Spleen (tissue), 11 donors: ENCODE results near the gene XPO6. TPM values are rescaled to one million over a fixed set of nuclear protein-coding genes. Genes with fewer than 3 reads are reported as not detected.

ENCODE experiments used
- DNase-seq: peaks from one replicate; pipeline ENCODE4 v3.0.0-alpha.2; 2020
- H3K27ac ChIP-seq, 8 donors: fragments of 200-600 bp; sonication (generic) in 7 of 8; 1 replicate in 4 of 8; 2 replicates in 4 of 8; pipeline versions ENCODE4 v1.5.0 to v1.8.0; 2016 to 2021; ENCODE audit warnings: inconsistent platforms in 4 of 8, mild to moderate bottlenecking in 4 of 8, moderate library complexity in 1 of 8
- H3K27me3 ChIP-seq, 7 donors: fragments of 200-600 bp; sonication (generic) in 6 of 7; replicated peaks in 1 of 7; 1 replicate in 4 of 7; 2 replicates in 3 of 7; pipeline versions ENCODE4 v1.5.0 to v1.8.0; 2016 to 2021; ENCODE audit warnings: inconsistent platforms in 3 of 7, mild to moderate bottlenecking in 1 of 7
- H3K36me3 ChIP-seq, 6 donors: fragments of 200-600 bp; sonication (generic) in 5 of 6; 1 replicate in 4 of 6; 2 replicates in 2 of 6; pipeline versions ENCODE4 v1.5.0 to v1.8.0; 2016 to 2021; ENCODE audit warnings: inconsistent platforms in 2 of 6
- H3K4me1 ChIP-seq, 6 donors: fragments of 200-600 bp; sonication (generic) in 5 of 6; 1 replicate in 3 of 6; 2 replicates in 3 of 6; pipeline versions ENCODE4 v1.5.0 to v1.8.0; 2016 to 2021; ENCODE audit warnings: inconsistent platforms in 3 of 6
- H3K4me3 ChIP-seq, 8 donors: fragments of 200-600 bp; sonication (generic) in 7 of 8; 1 replicate in 4 of 8; 2 replicates in 4 of 8; pipeline versions ENCODE4 v1.5.0 to v1.8.0; 2016 to 2021; ENCODE audit warnings: inconsistent platforms in 4 of 8, mild to moderate bottlenecking in 4 of 8, moderate library complexity in 2 of 8
- H3K9me3 ChIP-seq, 8 donors: fragments of 200-600 bp; sonication (generic) in 7 of 8; 1 replicate in 4 of 8; 2 replicates in 4 of 8; pipeline versions ENCODE4 v1.5.0 to v1.8.0; 2016 to 2021; ENCODE audit warnings: inconsistent platforms in 4 of 8
- CTCF ChIP-seq, 11 experiments: fragments of 200-600 bp in 7 of 11; fragments of 450-650 bp in 4 of 11; sonication (generic) in 4 of 11; IDR thresholded peaks in 8 of 11; conservative IDR thresholded peaks in 3 of 11; 1 replicate in 7 of 11; 2 replicates in 4 of 11; pipeline versions ENCODE4 v1.4.0 to v1.8.0; 2016 to 2021; ENCODE audit warnings: antibody characterized with exemption in 11 of 11, inconsistent platforms in 4 of 11, mild to moderate bottlenecking in 1 of 11
- POLR2A ChIP-seq, 3 donors: fragments of 450-650 bp; IDR thresholded peaks; one replicate each; pipeline ENCODE4 v1.5.1; 2017; ENCODE audit warnings: antibody characterized with exemption in 3 of 3, mild to moderate bottlenecking in 1 of 3
- POLR2AphosphoS5 ChIP-seq, 3 donors: sonication (generic); formaldehyde crosslinking; IDR thresholded peaks; one replicate each; pipeline ENCODE4 v1.5.1; 2017; ENCODE audit warnings: antibody characterized with exemption in 3 of 3
- WGBS, 5 donors: extraction: QIAGEN DNeasy Blood & Tissue Kit in 3 of 5; methylation state at CpG; one replicate each; pipeline versions ENCODE4 v1.1.5 to v1.1.7; 2013 to 2018; 5-methylcytosine and 5-hydroxymethylcytosine counted together
- intact Hi-C: fragments of 100-400 bp; cut with DNase I; formaldehyde crosslinking; loops from one replicate; pipeline ENCODE4 v1.15.0; 2023; ENCODE audit warnings: low total_unique reads
- polyA plus RNA-seq, 3 donors: library from polyadenylated mRNA; stranded (reverse); fragments of 200-250 nt; gene quantifications; one replicate each; pipeline ENCODE4 v1.2.1, GENCODE V29; 2013
- total RNA-seq, 7 donors: library from RNA; depleted of rRNA in 3 of 7; stranded (reverse); fragments of >200 nt in 3 of 7; fragmentation: NEBNext Ultra II Directional in 4 of 7; extraction: Animal tissue kit (Norgen Biotek cat#: 25700) in 4 of 7; gene quantifications; one replicate each; pipeline versions ENCODE4 v1.1.0 to v1.2.1, GENCODE V29; 2016 to 2021
- donor health status: healthy with polysubstance abuse.
- donor health status: DM: no; HTN: no; CAD: no; lungs with moderate emphysema.
- donor health status: DM: no; HTN: no; CAD: no.
- donor health status: Bipolar disorder and iron deficiency.
- donor health status: healthy.
- donor health status: DM: no; HTN: no; CAD: no.
- donor health status: DM: yes; HTN: yes; CAD: no.

The XPO6 gene
- total and polyA plus RNA-seq, 10 donors: 96.9 to 517 (median 302) TPM

DNA sequence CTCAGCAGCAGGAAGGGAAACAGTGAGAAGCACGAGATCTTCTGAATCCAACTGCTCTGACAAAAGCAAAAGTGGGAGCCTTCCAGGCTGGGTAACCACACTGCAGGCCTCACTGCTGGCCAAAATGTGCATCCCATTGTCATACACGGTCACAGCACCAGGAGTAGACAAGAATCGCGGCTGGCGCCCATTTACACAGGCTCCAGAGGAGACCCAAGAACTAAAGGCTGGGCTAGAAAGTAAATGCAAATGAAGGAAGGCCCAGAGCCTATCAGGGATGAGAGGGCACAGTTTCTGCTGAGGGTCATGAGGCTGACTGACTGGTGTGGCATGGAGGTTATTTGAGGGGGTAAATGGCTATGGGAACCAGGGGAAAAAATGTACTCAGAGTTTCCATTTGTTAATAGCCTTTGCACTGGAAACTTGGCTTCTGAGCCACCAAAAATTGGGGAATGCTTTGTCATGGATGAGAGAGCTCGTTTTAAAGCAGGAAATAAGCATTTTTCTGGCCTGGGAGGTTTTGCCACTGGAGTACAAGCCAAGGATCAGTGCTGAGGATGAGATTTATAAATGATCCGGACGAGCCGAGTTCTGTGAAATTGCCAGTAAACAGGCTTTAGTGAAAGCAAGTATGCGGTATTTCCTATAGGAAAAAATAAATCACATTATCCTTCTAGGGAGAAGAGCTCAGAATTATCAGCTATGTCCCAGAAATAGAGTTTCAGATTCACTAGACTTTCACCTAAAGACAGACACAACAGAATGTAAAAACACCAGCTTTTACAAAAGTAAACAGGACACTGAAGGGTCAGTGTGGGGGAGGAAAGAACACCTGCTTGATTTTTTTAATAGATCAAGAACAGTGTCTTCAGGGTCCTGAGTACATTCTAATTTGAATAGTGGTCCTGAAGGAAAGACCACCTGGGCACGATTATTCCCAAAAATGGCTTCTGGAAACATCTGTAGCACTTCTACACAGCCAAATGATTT, 81.4 kb downstream of the XPO6 start:
- intact Hi-C loops: no loop called here
- no peak overlapping the region for H3K4me3 ChIP-seq
- no peak for DNase-seq
- TF ChIP-seq POLR2AphosphoS5 (IDR thresholded peaks at IDR 0.05) (peak in 1 of 3 donors; percentile 32), POLR2A (IDR thresholded peaks at IDR 0.05) (no peak)
- WGBS, 5 donors: 83 to 94% (median 89%) methylated on average over 11 of the region's 11 CpGs
- no peaks in the 10 kb centered on the region for H3K27me3 ChIP-seq
- peaks cover 0 to 9% (median 0%) of the 10 kb centered on the region in 6 donors for H3K4me1 ChIP-seq
- no peaks in the 10 kb centered on the region for H3K9me3 ChIP-seq
- peaks cover 0 to 100% (median 93%) of the 10 kb centered on the region in 6 donors for H3K36me3 ChIP-seq
- H3K27ac ChIP-seq: peak overlapping the region in 4 of 8 donors; percentile 8 to 61 (median 48)

DNA sequence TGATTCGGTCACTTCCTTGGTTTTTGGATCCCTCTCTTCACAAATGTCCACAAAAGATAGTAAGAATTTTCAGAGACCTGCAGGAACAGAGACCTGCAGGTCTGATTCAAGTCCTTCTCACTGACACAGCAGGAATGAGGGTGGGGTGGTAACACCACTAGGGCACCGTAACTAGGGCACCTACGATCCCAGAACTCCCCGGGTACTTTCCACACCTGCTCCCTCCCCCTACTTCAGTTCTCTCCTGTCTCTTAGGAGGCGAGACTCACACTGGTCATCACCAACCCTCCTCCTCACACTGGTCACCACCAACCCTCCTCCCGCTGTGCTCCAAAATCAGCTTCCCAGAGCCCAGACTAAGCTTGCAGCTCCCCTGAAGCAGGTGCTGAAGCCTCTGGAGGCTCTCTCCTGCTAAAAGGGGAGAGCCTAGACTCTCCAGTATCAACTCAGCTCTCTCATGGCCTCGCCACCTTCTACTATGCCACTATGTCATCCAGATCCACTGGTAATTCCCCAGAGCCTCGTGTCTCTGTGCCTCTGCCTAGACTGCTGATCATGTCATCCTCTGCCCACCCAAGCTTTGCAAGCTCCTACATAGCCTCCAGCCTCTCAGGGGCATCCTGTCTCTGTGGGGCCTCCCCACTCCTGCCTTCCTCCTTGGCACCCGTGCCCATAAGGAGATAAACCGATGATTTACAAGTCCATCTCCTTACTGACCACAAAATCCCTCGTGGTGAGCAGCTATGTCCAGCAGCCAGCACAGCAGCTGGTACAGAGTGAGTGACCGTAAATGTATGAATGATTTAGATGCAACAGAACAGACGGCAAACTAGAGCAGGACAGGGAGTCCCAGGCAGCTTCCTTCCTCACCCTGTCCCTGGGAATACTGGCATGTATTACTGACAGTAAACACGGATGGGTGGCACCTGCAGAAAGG, 84.8 kb downstream of the XPO6 start:
- H3K27ac ChIP-seq: peak overlapping the region in 2 of 8 donors; percentile 25 to 48
- H3K9me3 ChIP-seq: no peaks in the 10 kb centered on the region
- peaks cover 9 to 100% (median 95%) of the 10 kb centered on the region in 6 donors for H3K36me3 ChIP-seq
- no peak for DNase-seq
- intact Hi-C loops: no loop called here
- H3K27me3 ChIP-seq: no peaks in the 10 kb centered on the region
- no peak for TF ChIP-seq CTCF (IDR thresholded peaks at IDR 0.05 in 8 of 11, conservative IDR thresholded peaks at IDR 0.05 in 3 of 11)
- peak in 1 of 3 donors; percentile 22 for TF ChIP-seq POLR2AphosphoS5 (IDR thresholded peaks at IDR 0.05)
- no peak overlapping the region for H3K4me3 ChIP-seq
- H3K4me1 ChIP-seq: peaks cover 0 to 6% (median 0%) of the 10 kb centered on the region in 6 donors
- 87 to 93% (median 91%) methylated on average over 14 of the region's 14 CpGs for WGBS, 5 donors

- Histone ChIP-seq H3K9me3 (no peaks in the 10 kb centered on the region), H3K27ac (peak overlapping the region in 2 of 8 donors; percentile 32 to 48), H3K4me1 (peaks cover 0 to 6% (median 0%) of the 10 kb centered on the region in 6 donors), H3K36me3 (peaks cover 9 to 100% (median 89%) of the 10 kb centered on the region in 6 donors), H3K27me3 (no peaks in the 10 kb centered on the region), H3K4me3 (no peak overlapping the region)
- intact Hi-C loops: no loop called here
- WGBS, 5 donors: 91 to 96% (median 94%) methylated on average over 9 to 16 of the region's 16 CpGs
- no peak for DNase-seq
- TF ChIP-seq CTCF (IDR thresholded peaks at IDR 0.05 in 8 of 11, conservative IDR thresholded peaks at IDR 0.05 in 3 of 11) (no peak), POLR2AphosphoS5 (IDR thresholded peaks at IDR 0.05) (peak in 1 of 3 donors; percentile 55)
Measured at GRCh38 chr16:28125592-28125991, 86.2 kb downstream of the XPO6 start.

GRCh38 chr16:28121527-28121926, 90.2 kb downstream of the XPO6 start:
- TF ChIP-seq POLR2A (IDR thresholded peaks at IDR 0.05): no peak
- intact Hi-C loops: no loop called here
- 91 to 94% (median 93%) methylated on average over 2 of the region's 2 CpGs for WGBS, 5 donors
- no peak overlapping the region for H3K27ac ChIP-seq
- no peaks in the 10 kb centered on the region for H3K9me3 ChIP-seq
- H3K4me3 ChIP-seq: no peak overlapping the region
- H3K36me3 ChIP-seq: peaks cover 9 to 100% (median 92%) of the 10 kb centered on the region in 6 donors
- H3K4me1 ChIP-seq: no peaks in the 10 kb centered on the region
- H3K27me3 ChIP-seq: no peaks in the 10 kb centered on the region
- DNase-seq: no peak
